A549 treated with DMSO at 1 μM for 4 hours (cell line): ENCODE measurements around the gene UBE2K. TPM values are rescaled to one million over a fixed set of nuclear protein-coding genes. Genes with fewer than 3 reads are reported as not detected.

ENCODE experiments used
- total RNA-seq: library from RNA; stranded (reverse); fragments of 200-300 nt; extraction: Qiagen RNA extraction; gene quantifications from 5 replicates; pipeline ENCODE4 v1.2.3, GENCODE V29; 2022; ENCODE audit warnings: low read depth

The UBE2K gene
- 63.7 to 89.8 TPM (median 77.8 TPM) in 5 replicates for total RNA-seq

GRCh38 chr4:39697740-39698423 is at the start of gene UBE2K:
Gene UBE2K, plus strand, starts transcription at chr4:39698136. Its CDS starts 192 bp downstream, at chr4:39698328.

Other genes with a start within 250 kb of the UBE2K start
- gene RPL9, start 239.2 kb upstream of the UBE2K start, total RNA-seq = 822 to 1,697 TPM (median 915 TPM) in 5 replicates
- gene LIAS, start 239.1 kb upstream of the UBE2K start, total RNA-seq = 10.6 to 11.7 TPM (median 11.2 TPM) in 5 replicates
- gene UGDH, start 170.7 kb upstream of the UBE2K start, total RNA-seq = 291 to 394 TPM (median 363 TPM) in 5 replicates
- 15.2 to 25.0 TPM (median 20.1 TPM) in 5 replicates for gene SMIM14, start 59.3 kb upstream of the UBE2K start, total RNA-seq